Stimulated activated CD8-positive, alpha-beta memory T cell treated with anti-CD3 and anti-CD28 coated beads, Interleukin-4, amount 100 ng/mL, for 1 hour (primary cell): ENCODE data around the gene NMT2.

Source experiments
- DNase-seq, 2 donors: peaks; one replicate each; pipeline ENCODE4 v3.0.0-alpha.2; 2020; ENCODE audit warnings: low read depth in 2 of 2, low spot score in 1 of 2

NMT2 gene

GRCh38 chr10:15144788-15145187 lies 23.7 kb downstream of the NMT2 start:
- no peak for DNase-seq

DNA sequence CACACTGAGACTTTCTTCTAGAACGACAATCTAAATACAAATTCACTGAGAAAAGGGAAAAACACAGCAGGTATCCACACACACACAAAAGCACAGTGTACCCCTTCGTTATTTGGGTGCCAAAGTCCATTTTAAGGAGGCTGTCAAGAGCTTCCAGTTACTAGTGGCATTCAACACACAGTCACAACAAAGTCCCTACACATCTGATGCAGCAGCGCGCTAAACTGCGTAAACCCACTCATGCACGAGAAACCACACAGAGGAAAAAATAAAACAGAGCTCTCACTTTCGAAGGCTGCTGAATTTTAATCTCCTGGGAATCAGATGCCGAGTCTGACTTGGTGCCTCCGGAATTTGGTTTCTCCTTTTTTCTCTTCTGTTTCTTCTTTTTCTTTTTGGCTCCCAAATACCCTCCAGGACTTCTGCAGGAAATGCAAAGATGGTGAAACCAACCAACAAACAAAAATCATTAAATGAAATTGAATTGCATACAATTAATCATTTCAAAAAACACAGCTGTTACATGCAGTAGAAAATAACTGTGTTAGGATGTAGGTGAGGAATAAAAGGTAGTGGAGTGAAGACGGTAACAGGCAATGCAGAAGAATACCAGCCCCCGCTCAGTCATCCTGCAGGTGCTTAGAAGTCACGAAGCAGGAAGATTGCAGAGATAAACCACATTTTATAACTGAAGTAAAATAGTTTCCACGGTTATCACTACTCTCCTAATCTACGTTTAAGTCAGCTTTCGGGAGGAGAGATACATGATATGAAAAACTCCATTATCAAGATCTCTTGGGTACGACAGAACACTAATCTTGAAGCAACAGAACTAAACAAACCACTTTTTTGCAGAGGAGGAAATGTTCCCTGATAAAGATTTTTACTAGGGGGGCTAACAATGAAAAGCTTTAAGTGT lies 27.1 kb downstream of the NMT2 start:
- DNase-seq, result no peak

GRCh38 chr10:15140698-15141097 lies 27.8 kb downstream of the NMT2 start:
- DNase-seq, result no peak

DNA sequence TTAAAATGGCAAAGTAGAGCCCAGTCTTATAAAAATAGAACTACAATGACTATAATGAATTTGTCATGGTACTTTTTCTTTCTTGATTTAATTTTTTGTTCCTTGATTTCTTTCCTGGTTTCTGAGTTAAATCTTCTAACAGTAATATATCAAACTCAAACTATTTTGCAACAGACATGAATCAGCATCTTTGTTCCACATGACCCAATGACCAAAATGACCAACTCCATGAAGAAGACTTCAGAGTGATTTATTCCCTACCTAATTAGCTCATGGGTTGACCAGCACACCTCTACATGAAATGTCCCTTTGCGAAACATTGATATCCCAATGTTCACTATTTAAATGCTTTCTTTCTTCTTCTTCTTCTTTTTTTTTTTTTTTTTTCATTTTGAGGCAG lies 30.9 kb downstream of the NMT2 start:
- no peak for DNase-seq

DNA sequence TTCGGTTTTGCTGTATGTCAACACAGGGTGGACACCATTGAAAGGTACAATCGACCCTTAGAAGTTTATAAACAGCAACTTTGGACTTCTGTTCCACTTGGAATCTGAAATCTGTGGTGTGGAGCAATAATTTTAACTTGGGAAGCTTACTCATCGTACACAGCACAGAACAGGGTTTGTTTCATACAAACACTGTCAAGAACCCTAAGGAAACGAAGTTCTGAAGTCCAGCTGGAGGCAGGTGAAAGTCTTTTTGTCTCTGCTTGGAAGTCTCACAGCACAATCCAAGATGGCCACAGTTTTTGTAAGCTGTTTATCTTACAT lies 31.5 kb downstream of the NMT2 start:
- DNase-seq, result no peak

- no peak for DNase-seq
Observed at GRCh38 chr10:15136129-15137035, 32.1 kb downstream of the NMT2 start.

GRCh38 chr10:15131330-15131729 lies 37.2 kb downstream of the NMT2 start:
- DNase-seq, result no peak

DNA sequence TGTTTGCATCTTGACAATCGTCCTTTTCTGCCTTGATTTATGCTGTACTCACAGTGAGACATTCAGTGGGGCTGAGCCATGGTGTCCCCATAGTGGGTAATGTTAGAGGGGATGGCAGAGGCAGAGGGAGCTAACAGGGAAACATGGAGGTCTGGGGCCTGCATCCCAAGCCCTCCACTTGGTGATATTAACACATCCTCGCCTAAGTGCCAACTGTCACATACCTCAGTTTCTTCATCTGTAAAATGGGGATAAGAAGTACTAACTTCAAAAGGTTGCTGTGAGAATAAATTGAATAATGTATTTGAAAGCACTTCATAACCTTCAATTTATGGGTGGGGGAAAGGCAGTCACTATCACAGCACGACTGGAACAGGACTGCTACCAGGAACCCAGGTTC lies 43.6 kb downstream of the NMT2 start:
- DNase-seq, result no peak

DNA sequence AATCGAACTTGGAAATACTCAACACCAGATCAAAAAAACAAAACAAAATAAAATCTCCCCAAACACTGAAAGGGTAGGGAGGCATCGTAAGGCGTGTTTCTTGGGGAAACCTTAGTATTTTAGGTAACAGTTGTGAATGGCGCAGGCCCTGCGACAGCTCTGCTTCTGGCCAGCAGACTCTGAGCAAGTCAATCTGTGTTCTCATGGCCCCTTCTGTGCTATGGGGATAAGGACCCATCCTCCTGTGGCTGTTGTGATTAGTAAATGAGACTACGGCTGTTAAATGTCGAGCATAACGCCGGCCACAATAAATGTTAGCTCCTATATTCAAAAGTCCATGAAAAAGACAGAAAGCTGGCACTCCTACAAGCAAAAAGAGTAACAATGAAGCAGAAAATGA lies 44.3 kb downstream of the NMT2 start:
- no peak for DNase-seq

GRCh38 chr10:15123749-15124184 lies 44.7 kb downstream of the NMT2 start:
- no peak for DNase-seq

- no peak for DNase-seq
Observed at GRCh38 chr10:15122477-15123030, 45.9 kb downstream of the NMT2 start.

DNA sequence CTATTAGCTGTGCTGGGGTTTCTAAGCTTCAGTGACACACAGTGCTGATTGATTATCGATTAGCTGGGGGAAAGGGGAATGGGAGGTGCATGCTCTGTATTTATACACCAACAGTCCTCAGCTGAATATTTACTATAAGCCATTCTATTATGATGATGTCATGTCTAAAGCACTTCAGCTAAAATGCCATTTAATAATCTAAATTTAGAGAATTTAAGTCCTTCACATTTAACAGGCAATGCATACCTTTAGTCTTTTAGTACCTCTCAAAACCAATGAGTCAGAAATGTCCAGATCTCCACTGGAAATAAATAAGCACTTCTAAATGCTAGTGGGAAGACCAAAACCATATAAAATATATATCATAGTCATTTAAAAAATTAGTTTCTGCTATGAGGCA lies 46.8 kb downstream of the NMT2 start:
- no peak for DNase-seq

GRCh38 chr10:15120523-15120922 lies 48.0 kb downstream of the NMT2 start:
- DNase-seq, result no peak

DNA sequence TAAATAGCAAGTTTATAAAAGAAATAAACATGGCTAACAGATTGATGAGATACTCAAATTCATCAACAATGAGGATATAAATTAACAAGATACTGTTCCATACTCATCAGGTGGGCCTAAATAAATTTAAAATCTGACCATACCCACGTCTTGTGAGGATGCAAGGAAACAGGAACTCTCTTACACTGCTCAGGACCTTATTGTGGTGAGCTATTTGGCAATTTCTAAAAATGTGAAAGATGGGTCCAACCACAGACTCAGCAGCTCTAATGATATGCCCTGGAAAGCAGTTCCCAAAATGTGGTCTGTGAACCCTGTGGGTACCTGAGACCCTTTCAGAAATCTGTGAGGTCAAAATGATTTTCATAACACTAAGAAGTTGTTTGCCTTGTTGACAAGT lies 49.9 kb downstream of the NMT2 start:
- no peak for DNase-seq

DNA sequence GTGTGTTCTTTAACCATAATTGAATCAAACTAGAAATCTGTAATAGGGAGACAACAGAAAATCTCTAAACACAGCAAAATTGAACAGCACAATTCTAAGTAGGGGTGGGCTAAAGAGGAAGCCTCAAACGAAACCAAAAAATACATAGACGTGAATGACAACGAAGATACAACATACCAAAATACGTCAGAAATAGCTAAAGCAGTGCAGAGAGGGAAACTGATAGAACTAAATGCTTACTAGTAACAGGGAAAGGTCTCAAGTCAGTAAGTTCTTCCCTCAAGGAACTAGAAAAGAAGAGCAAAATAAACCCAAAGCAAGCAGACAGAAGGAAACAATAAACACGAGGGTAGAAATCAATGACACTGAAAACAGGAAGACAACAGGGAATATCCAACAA lies 52.3 kb downstream of the NMT2 start:
- no peak for DNase-seq

GRCh38 chr10:15113766-15114165 lies 54.7 kb downstream of the NMT2 start:
- DNase-seq, result no peak

DNA sequence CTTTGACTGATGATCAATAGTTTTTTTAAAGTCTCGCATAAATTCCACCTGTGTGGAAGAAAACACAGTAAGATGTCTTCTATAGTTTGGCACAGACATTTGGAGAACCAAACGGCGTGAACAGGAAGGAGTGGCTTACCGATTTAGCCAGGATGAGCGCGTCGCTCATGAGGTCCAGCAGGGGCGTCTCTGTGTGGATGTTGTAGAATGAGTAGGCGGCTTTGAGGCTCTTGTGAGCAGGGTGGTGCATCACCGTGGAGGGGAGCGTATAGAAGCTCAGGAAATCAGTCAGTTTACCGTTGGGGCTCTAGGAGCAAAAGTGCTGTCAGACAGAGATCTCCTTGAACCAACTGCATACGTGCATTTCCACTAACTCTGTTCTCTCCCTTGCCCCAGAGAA lies 55.8 kb downstream of the NMT2 start:
- no peak for DNase-seq

DNA sequence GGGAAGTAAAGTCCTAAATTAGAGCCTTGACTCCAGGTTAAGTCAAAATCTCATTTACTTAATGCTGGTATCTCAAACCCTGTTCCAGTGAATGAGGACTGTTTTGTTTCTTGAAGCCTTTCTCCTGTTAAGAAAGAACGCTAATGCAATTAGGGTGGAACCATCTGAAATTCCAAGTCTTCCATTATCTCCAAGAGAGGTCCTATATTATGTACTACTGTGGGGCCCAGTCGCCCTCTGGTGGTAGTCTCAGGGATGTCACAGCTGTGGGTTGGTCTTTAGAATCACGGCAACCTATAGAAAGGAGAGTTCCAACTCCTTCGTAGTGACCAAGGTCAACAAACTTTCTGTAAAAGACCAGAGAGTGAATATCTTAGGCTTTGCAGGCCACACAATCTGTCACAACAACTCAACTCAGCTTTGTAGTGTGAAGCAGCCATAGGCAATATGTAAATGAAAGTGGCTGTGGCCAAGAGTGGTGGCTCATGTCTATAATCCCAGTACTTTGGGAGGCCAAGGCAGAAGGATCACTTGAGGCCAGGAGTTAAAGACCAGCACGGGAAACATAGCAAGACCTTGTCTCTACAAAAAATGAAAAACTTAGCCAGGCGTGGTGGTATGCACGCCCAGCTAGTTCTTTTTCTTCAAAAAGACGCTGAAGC lies 62.0 kb downstream of the NMT2 start:
- peak; percentile 40 to 55 for DNase-seq

- DNase-seq, result no peak
Observed at GRCh38 chr10:15103513-15103912, 65.0 kb downstream of the NMT2 start.

GRCh38 chr10:15099886-15100285 lies 68.6 kb downstream of the NMT2 start:
- no peak for DNase-seq
